ENCODE measurements around the gene RTN4R. TPM values are rescaled to one million over a fixed set of nuclear protein-coding genes. Genes with fewer than 3 reads are reported as not detected.
A peak's percentile ranks its signal among the peaks of the same experiment; 100 is the strongest.

RTN4R gene
- total and polyA plus RNA-seq, 9 of the 15 experiments (the other 6 are each of a cell fraction or from before 2014, with no cell fraction given) = 0.04 to 2.8 (median 1.4) TPM; not detected in 3

- no peak for TF ChIP-seq ZNF444 (CRISPR knock-in tag; IDR thresholded peaks at IDR 0.05)
- no peak for TF ChIP-seq CC2D1A (IDR thresholded peaks at IDR 0.05)
- TF ChIP-seq, protein P1, sequence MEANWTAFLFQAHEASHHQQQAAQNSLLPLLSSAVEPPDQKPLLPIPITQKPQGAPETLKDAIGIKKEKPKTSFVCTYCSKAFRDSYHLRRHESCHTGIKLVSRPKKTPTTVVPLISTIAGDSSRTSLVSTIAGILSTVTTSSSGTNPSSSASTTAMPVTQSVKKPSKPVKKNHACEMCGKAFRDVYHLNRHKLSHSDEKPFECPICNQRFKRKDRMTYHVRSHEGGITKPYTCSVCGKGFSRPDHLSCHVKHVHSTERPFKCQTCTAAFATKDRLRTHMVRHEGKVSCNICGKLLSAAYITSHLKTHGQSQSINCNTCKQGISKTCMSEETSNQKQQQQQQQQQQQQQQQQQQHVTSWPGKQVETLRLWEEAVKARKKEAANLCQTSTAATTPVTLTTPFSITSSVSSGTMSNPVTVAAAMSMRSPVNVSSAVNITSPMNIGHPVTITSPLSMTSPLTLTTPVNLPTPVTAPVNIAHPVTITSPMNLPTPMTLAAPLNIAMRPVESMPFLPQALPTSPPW (CRISPR knock-in tag; IDR thresholded peaks at IDR 0.05) = peak; percentile 21; the same call in 1 of the 2 replicates
- TF ChIP-seq HDAC3 (IDR thresholded peaks at IDR 0.05; ENCODE audit: borderline replicate concordance, partially characterized antibody) = no peak
- peak; percentile 50; the same call in 1 of the 2 replicates for TF ChIP-seq MTA3 (IDR thresholded peaks at IDR 0.05; ENCODE audit: borderline replicate concordance)
- TF ChIP-seq ZEB2 (IDR thresholded peaks at IDR 0.05) = no peak
- TF ChIP-seq ZNF12 (CRISPR knock-in tag; IDR thresholded peaks at IDR 0.05) = peak; percentile 90
- TF ChIP-seq NR1H2 (CRISPR knock-in tag; IDR thresholded peaks at IDR 0.05) = 0 out of 2 replicates have a peak, but pooled peaks have one; percentile 63
- 0 out of 2 replicates have a peak, but pooled peaks have one; percentile 12 for TF ChIP-seq THRB (CRISPR knock-in tag; conservative IDR thresholded peaks at IDR 0.05)
- 0 out of 2 replicates have a peak, but pooled peaks have one; percentile 24 for TF ChIP-seq ZNF41 (CRISPR knock-in tag; conservative IDR thresholded peaks at IDR 0.05)
- no peak for TF ChIP-seq ATF3 (IDR thresholded peaks at IDR 0.05)
- no peak for TF ChIP-seq ATF3 (CRISPR knock-in tag; conservative IDR thresholded peaks at IDR 0.05)
- TF ChIP-seq, protein P2, sequence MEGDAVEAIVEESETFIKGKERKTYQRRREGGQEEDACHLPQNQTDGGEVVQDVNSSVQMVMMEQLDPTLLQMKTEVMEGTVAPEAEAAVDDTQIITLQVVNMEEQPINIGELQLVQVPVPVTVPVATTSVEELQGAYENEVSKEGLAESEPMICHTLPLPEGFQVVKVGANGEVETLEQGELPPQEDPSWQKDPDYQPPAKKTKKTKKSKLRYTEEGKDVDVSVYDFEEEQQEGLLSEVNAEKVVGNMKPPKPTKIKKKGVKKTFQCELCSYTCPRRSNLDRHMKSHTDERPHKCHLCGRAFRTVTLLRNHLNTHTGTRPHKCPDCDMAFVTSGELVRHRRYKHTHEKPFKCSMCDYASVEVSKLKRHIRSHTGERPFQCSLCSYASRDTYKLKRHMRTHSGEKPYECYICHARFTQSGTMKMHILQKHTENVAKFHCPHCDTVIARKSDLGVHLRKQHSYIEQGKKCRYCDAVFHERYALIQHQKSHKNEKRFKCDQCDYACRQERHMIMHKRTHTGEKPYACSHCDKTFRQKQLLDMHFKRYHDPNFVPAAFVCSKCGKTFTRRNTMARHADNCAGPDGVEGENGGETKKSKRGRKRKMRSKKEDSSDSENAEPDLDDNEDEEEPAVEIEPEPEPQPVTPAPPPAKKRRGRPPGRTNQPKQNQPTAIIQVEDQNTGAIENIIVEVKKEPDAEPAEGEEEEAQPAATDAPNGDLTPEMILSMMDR (IDR thresholded peaks at IDR 0.05 in 2 of 3, conservative IDR thresholded peaks at IDR 0.05 in 1 of 3; ENCODE audit: insufficient read depth in 2 of 3, low read depth in 1 of 3, low read length in 3 of 3) = 0 out of 6 replicates have a peak, but pooled peaks of 1 of the 3 experiments have one; percentile 3
- TF ChIP-seq HLTF (IDR thresholded peaks at IDR 0.05) = no peak
- peak; percentile 11; the same call in 1 of the 2 replicates for TF ChIP-seq PHF8 (IDR thresholded peaks at IDR 0.05; ENCODE audit: borderline replicate concordance, low read length)
- TF ChIP-seq ZBTB26 (CRISPR knock-in tag; IDR thresholded peaks at IDR 0.05) = peak; percentile 87; the same call in 1 of the 2 replicates
- TF ChIP-seq, protein P3, sequence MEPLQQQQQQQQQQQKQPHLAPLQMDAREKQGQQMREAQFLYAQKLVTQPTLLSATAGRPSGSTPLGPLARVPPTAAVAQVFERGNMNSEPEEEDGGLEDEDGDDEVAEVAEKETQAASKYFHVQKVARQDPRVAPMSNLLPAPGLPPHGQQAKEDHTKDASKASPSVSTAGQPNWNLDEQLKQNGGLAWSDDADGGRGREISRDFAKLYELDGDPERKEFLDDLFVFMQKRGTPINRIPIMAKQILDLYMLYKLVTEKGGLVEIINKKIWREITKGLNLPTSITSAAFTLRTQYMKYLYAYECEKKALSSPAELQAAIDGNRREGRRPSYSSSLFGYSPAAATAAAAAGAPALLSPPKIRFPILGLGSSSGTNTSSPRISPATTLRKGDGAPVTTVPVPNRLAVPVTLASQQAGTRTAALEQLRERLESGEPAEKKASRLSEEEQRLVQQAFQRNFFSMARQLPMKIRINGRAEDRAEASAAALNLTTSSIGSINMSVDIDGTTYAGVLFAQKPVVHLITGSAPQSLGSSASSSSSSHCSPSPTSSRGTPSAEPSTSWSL (CRISPR knock-in tag; IDR thresholded peaks at IDR 0.05; ENCODE audit: borderline replicate concordance) = peak; percentile 80; the same call in 1 of the 2 replicates
- TF ChIP-seq GATA2 (CRISPR knock-in tag; IDR thresholded peaks at IDR 0.05) = peak; percentile 46; the same call in 1 of the 2 replicates
Measured at GRCh38 chr22:20257212-20258020, 10.7 kb downstream of the RTN4R start (continued).

All from K562 (cell line).